NOMO-1 (cell line): ENCODE results near the gene SLC7A7.
"Not testable (repeated sequence)": the region's sequence is repeated elsewhere in the genome, so short reads cannot be mapped to it uniquely, and the experiment has no call there.

Experiments used
- DNase-seq, 2 experiments: peaks; one replicate each; lab custom pipeline; 2025; ENCODE audit not compliant: unreplicated experiment in 2 of 2; lab: John Stamatoyannopoulos, UW

The SLC7A7 gene

GRCh38 chr14:22844221-22845102 lies 29.2 kb upstream of the SLC7A7 start:
- DNase-seq: no peak

DNA sequence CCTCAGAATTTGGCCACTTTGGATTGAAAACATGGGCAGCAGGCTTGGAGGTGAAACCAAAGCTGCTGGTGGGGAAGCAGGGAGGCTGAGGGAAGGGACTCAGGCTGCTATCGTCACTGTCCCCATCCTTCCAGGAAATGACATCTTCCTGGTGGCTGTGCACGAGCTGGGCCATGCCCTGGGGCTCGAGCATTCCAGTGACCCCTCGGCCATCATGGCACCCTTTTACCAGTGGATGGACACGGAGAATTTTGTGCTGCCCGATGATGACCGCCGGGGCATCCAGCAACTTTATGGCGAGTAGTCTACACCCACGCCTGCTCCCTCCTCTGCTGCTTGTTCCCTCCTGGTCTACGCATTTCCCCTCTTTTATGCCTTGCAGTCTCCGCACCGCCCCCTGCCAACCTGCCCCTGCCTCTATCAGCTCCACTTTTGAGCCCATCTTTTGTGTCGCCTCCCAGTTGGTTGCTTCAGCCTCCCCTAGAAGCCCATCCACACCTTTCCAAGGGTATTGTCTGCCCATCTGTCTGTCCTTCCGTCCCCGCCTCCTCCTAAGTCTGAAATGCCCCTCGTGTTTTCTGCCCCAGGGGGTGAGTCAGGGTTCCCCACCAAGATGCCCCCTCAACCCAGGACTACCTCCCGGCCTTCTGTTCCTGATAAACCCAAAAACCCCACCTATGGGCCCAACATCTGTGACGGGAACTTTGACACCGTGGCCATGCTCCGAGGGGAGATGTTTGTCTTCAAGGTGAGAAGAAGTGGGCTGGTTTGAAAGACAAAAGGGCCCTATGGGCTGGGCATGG lies 28.1 kb upstream of the SLC7A7 start:
- no peak for DNase-seq

GRCh38 chr14:22842211-22843122 lies 27.2 kb upstream of the SLC7A7 start:
- no peak for DNase-seq

DNA sequence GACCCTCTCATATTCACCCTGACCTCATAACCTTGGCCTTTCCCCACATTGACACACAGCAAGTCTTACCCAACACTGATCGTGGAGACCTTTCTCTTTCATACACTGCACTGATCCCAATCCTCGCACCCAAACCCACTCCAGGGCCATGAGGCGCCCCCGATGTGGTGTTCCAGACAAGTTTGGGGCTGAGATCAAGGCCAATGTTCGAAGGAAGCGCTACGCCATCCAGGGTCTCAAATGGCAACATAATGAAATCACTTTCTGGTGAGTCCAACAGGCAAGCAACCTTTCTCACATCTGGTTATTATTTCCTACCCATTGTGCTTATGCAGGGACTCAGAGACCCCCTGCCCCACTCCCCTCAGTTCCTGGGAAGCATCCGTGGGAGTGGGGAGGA lies 26.5 kb upstream of the SLC7A7 start:
- DNase-seq: no peak

DNA sequence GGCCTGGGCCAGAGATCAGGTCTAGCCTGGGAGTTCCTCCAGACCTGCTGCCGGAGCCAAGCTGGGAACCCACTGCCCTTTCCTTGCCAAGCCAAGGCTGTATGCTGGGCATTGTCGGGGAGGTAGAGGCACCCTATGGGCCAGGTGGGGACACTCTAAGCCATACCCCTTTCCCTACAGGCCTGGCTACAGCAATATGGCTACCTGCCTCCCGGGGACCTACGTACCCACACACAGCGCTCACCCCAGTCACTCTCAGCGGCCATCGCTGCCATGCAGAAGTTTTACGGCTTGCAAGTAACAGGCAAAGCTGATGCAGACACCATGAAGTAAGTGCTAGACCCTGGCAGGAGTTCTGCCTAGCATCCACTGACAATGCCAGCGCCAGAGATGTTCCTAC lies 26.1 kb upstream of the SLC7A7 start:
- no peak for DNase-seq

DNA sequence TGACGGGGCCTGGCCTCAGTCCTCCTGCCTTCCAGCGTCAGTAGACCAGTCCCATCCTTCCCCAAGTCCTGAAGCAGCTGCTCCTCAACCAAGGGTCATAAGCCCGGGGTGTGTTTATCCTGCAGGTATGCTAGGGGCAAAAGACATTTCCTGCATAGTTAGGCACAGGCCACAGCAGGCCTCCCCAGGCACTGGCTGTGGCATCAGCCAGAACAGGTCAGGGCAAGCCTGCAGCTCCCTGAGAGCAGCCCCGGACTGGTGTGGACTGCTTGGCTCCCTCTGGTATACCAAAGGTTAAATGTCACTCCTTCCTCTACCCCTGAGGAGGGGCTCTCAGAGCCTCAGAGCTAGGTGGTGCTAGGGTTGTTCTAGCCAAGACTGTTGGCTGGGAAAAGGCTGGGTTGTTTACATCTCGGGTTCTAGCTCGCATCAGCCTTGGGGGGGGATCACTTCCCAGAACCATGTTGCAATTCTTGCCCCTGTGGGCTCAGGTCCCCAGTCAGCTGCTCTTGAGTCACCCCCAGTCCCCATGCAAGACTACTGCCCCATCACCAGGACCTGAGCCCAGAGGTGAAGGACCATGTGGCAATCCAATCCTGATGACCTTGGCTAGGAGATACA lies 24.0 kb upstream of the SLC7A7 start:
- DNase-seq: no peak

DNA sequence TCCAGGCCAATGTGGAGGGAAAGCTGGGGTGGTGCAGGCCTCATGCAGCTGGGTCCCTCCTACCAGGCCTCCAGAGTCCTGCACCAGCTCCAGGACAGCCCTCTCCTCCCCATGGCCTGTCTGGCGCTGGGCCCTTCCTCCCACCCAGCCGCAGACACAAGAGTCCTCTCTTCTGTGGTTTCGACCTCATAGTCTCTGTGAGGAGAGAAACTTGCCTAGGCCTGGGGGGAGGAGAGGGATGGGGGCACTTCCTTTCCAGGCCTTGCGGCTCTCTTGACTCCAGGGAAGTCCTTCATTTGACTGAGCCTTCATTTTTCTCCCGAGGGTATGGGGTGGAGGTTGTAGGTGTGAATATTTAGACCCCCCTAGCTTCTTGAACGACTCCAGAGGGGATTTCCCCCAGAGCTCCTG lies 23.4 kb upstream of the SLC7A7 start:
- no peak for DNase-seq

GRCh38 chr14:22837750-22838538 lies 22.7 kb upstream of the SLC7A7 start:
- DNase-seq: no peak

DNA sequence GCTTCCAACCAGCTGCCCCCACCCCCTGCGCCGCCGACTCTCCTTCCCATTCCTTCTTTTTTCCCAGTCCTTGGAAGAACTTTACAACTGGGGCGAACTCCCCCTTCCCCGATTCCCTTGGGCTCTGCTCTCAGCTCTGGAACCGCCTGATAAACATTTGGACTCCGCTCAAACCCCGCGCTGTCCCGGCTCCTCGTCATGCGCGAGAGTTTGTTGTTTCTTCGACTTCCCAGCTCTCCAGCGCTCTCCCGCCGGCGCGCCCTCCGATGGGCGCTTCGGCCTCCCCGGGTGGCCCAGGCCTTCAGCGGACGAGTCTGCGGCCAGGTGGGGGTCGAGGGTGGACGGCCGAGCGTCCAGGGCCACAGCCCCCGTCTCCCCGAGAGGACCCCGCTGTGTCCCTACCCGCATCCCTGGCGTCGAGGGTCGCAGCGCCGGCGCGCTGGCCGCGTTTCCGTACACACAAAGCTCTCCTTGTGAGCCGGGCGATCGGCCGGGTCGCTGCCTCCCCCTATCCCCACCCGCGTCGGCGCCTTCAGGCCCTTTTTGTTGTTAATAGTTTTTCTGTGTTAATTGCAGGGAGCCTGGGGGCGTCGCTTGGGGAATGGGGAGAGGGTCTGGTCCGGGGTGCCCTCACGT lies 22.0 kb upstream of the SLC7A7 start:
- peak in 1 of 2 experiments; percentile 15 for DNase-seq

DNA sequence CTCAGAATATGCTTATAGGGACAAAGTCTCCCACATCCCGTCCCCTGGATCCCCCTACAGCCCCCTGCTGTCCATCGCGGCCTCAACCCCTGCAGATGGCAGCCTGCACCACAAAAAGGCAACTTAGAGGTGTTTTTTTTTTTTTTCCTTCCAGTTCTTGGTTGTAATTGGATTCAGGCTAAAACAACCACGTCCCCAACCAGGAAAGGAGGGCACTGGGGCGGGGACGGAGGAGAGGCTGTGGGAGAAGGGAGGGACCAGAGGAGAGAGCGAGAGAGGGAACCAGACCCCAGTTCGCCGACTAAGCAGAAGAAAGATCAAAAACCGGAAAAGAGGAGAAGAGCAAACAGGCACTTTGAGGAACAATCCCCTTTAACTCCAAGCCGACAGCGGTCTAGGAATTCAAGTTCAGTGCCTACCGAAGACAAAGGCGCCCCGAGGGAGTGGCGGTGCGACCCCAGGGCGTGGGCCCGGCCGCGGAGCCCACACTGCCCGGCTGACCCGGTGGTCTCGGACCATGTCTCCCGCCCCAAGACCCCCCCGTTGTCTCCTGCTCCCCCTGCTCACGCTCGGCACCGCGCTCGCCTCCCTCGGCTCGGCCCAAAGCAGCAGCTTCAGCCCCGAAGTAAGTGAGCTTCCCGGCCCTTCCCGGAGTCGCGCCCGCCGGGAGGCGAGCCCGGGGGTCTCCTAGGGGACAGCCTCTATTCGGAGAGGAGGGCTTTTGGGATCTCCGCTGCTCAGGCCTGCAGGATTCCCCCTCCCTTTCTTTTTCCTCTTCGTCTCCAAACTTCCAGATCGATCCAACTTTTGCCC lies 21.3 kb upstream of the SLC7A7 start, which contains the start of gene MMP14:
MMP14 (plus strand) TSS at position 285 of the 813 bp plus-strand sequence; CDS start at position 518, 233 bp downstream.
- peak in 1 of 2 experiments; percentile 24 for DNase-seq

GRCh38 chr14:22835505-22835904 lies 20.3 kb upstream of the SLC7A7 start:
- DNase-seq: no peak

DNA sequence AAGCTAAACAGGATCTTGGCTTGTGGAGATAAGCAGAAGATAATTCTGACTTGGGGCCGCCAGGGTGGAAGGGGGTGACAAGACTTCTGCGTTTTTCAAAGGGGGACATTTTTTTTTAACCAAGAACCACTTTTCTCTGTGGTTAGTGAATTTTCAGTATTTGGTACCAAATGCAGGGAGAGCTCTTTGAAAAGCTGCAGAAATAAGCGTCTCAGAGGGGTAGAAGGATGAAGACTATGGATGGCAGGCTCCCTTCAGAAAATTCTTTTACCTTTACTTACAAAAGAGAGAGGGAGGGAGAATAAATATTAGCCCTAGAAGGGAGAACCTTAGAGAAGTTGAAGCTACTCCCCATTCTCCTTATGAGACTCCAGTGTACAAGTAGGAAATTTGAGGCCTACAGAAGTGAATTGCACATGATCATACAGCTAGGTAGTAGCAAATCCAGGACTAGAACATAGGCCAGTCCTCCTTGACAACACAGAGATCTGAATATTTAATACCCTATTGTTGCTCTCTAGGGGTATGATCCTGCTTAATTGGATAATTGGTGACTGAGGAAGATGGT lies 15.3 kb upstream of the SLC7A7 start:
- DNase-seq: no peak

- peak; percentile 67 to 90 for DNase-seq
Observed at GRCh38 chr14:22829661-22830442, 14.6 kb upstream of the SLC7A7 start, which contains the start of gene MRPL52. MRPL52 (plus strand) TSS chr14:22829887; CDS start chr14:22829913, 26 bp downstream.

- not testable (repeated sequence) for DNase-seq
Observed at GRCh38 chr14:22829076-22829660, 13.9 kb upstream of the SLC7A7 start.

- no peak for DNase-seq
Observed at GRCh38 chr14:22824711-22825359, 9.6 kb upstream of the SLC7A7 start.

DNA sequence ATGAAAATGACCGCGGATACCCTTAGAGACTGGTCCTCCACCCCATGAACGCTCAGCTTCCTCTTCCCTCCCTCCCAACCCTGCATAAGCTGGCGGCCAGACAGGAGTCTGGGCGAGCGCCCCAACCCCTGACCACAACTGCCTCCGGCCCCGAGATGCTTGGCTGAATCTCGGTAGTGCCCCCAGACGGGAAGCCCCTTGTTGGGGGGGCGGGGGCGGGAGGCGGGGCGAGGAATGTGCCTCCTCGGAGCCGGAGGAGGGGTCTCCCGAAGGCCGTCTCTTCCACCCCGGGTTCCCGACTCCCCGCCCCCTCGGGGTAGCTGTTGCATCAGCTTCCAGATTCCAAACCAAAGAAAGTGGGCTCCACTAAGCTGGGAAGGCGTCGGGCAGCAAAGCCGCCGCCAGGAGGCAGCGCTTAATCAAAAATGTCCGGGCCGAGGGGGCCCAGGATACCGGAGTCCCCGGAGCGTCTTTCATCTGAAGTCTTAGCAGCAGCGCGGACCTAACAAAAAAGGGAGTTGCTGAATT lies 7.4 kb upstream of the SLC7A7 start:
- peak; percentile 42 to 45 for DNase-seq
